Measurements from ENCODE around the gene SRSF4. TPM values are rescaled to one million over a fixed set of nuclear protein-coding genes. Genes with fewer than 3 reads are reported as not detected.

Gene SRSF4
- total and polyA plus RNA-seq, 10 of the 15 experiments (the other 5 are each of a cell fraction or from before 2014, with no cell fraction given), result 17.2 to 107 (median 78.6) TPM

DNA sequence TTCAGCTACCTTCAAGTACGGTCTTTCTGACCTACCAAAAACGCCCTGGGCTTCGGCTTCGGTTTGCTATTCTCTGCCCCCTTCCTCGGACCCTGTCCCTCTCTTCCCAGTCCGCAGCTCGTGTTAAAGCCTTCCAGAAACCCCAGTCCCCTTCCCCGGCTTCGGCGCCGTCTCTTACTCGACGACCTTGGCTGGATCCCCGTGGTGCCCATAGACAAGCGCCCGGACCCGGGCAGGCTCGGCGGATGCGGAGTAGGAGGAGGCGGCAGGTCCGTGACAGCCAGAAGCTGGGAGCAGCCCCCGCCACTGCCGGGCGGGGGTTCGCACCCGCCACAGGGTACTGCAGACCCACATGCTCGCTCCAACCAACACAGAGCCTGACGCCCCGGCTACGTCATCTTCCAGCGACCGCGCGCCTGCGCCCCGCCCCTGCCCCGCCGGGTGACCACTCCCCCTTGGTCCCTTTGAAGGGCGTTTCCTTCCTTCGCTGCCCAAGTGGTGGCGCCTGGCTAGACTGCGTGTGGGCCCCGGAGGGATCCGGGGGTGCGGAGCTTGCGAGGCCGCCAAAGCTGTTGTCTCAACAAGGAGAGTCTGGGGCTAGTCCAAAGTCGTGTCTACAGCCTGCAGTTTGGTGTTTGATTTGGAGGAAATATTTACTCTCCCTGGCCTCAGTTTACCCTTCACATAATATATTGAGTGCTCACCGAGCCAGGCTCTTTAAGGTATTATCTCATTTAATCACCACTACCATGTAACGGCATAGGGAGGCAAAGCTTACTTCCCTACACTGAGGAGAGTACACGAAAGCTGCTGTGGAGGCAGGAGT lies 49.1 kb upstream of the SRSF4 start, which contains the start of gene MECR (continued):
- TF ChIP-seq, protein P1, sequence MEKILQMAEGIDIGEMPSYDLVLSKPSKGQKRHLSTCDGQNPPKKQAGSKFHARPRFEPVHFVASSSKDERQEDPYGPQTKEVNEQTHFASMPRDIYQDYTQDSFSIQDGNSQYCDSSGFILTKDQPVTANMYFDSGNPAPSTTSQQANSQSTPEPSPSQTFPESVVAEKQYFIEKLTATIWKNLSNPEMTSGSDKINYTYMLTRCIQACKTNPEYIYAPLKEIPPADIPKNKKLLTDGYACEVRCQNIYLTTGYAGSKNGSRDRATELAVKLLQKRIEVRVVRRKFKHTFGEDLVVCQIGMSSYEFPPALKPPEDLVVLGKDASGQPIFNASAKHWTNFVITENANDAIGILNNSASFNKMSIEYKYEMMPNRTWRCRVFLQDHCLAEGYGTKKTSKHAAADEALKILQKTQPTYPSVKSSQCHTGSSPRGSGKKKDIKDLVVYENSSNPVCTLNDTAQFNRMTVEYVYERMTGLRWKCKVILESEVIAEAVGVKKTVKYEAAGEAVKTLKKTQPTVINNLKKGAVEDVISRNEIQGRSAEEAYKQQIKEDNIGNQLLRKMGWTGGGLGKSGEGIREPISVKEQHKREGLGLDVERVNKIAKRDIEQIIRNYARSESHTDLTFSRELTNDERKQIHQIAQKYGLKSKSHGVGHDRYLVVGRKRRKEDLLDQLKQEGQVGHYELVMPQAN (conservative IDR thresholded peaks at IDR 0.05), result peak; percentile 87
- TF ChIP-seq HDAC6 (IDR thresholded peaks at IDR 0.05; ENCODE audit: unreplicated experiment), result no peak
- TF ChIP-seq YY1 (IDR thresholded peaks at IDR 0.05; ENCODE audit: low read depth, low read length), result peak; percentile 62
- TF ChIP-seq ZBTB4 (CRISPR knock-in tag; IDR thresholded peaks at IDR 0.05), result no peak
- TF ChIP-seq MXI1 (IDR thresholded peaks at IDR 0.05; ENCODE audit: low read depth, low read length), result peak; percentile 97
- TF ChIP-seq, protein P2, sequence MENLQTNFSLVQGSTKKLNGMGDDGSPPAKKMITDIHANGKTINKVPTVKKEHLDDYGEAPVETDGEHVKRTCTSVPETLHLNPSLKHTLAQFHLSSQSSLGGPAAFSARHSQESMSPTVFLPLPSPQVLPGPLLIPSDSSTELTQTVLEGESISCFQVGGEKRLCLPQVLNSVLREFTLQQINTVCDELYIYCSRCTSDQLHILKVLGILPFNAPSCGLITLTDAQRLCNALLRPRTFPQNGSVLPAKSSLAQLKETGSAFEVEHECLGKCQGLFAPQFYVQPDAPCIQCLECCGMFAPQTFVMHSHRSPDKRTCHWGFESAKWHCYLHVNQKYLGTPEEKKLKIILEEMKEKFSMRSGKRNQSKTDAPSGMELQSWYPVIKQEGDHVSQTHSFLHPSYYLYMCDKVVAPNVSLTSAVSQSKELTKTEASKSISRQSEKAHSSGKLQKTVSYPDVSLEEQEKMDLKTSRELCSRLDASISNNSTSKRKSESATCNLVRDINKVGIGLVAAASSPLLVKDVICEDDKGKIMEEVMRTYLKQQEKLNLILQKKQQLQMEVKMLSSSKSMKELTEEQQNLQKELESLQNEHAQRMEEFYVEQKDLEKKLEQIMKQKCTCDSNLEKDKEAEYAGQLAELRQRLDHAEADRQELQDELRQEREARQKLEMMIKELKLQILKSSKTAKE (IDR thresholded peaks at IDR 0.05; ENCODE audit: low read depth, poor library complexity, severe bottlenecking), result no peak
- TF ChIP-seq SREBF1 (IDR thresholded peaks at IDR 0.05; ENCODE audit: low read length), result no peak
- TF ChIP-seq, protein P3, sequence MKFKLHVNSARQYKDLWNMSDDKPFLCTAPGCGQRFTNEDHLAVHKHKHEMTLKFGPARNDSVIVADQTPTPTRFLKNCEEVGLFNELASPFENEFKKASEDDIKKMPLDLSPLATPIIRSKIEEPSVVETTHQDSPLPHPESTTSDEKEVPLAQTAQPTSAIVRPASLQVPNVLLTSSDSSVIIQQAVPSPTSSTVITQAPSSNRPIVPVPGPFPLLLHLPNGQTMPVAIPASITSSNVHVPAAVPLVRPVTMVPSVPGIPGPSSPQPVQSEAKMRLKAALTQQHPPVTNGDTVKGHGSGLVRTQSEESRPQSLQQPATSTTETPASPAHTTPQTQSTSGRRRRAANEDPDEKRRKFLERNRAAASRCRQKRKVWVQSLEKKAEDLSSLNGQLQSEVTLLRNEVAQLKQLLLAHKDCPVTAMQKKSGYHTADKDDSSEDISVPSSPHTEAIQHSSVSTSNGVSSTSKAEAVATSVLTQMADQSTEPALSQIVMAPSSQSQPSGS (IDR thresholded peaks at IDR 0.05; ENCODE audit: low read length), result no peak
- no peak for TF ChIP-seq ETV6 (conservative IDR thresholded peaks at IDR 0.05 in 1 of 2, IDR thresholded peaks at IDR 0.05 in 1 of 2; ENCODE audit: borderline replicate concordance in 1 of 2, low read depth in 1 of 2)
- TF ChIP-seq TCF3 (IDR thresholded peaks at IDR 0.05; ENCODE audit: borderline replicate concordance, insufficient read depth, low read depth, low read length), result no peak
- TF ChIP-seq IRF4 (IDR thresholded peaks at IDR 0.05; ENCODE audit: low read depth, low read length), result no peak
- TF ChIP-seq IKZF1 (conservative IDR thresholded peaks at IDR 0.05), result peak; percentile 88
- TF ChIP-seq E4F1 (IDR thresholded peaks at IDR 0.05; ENCODE audit: borderline replicate concordance, partially characterized antibody), result no peak
- peak; percentile 86 for TF ChIP-seq SP1 (IDR thresholded peaks at IDR 0.05; ENCODE audit: low read depth, low read length)

All from GM12878 (cell line).